Nephron progenitor cell (in vitro differentiated cells): ENCODE data around the gene MBNL2.

Source experiments
- DNase-seq: peaks from one replicate; pipeline ENCODE4 v3.0.0; 2021
- H3K27ac Mint-ChIP-seq: 2 replicates; pipeline ENCODE4 v1.8.0; 2021; ENCODE audit warnings: mild to moderate bottlenecking, moderate library complexity, mixed read lengths
- H3K27me3 Mint-ChIP-seq: 2 replicates; pipeline ENCODE4 v1.8.0; 2021; ENCODE audit warnings: mild to moderate bottlenecking, low read depth, mixed read lengths; ENCODE audit not compliant: poor library complexity
- H3K36me3 Mint-ChIP-seq: 2 replicates; pipeline ENCODE4 v1.8.0; 2021; ENCODE audit warnings: low read depth, mixed read lengths
- H3K4me1 Mint-ChIP-seq: 2 replicates; pipeline ENCODE4 v1.8.0; 2021; ENCODE audit warnings: mixed read lengths
- H3K4me3 Mint-ChIP-seq: 2 replicates; pipeline ENCODE4 v1.8.0; 2021; ENCODE audit warnings: mild to moderate bottlenecking, moderate library complexity, mixed read lengths
- H3K9me3 Mint-ChIP-seq: 2 replicates; pipeline ENCODE4 v1.8.0; 2021; ENCODE audit warnings: mild to moderate bottlenecking, moderate library complexity, mixed read lengths
- CTCF ChIP-seq: fragments of 200-600 bp; sonication (generic); IDR thresholded peaks from 2 replicates; pipeline ENCODE4 v1.5.0; 2021; ENCODE audit warnings: antibody characterized with exemption

The MBNL2 gene

GRCh38 chr13:97311956-97312355 is 89.8 kb downstream of the MBNL2 start:
- no peaks in the 10 kb centered on the region for H3K9me3 Mint-ChIP-seq
- no peak for DNase-seq
- peaks cover 18% of the 10 kb centered on the region for H3K36me3 Mint-ChIP-seq
- no peak overlapping the region for H3K4me3 Mint-ChIP-seq
- TF ChIP-seq CTCF: no peak
- no peak overlapping the region for H3K27ac Mint-ChIP-seq
- H3K27me3 Mint-ChIP-seq: peaks cover 2% of the 10 kb centered on the region
- peaks cover 21% of the 10 kb centered on the region for H3K4me1 Mint-ChIP-seq

GRCh38 chr13:97313551-97314260 is 91.6 kb downstream of the MBNL2 start:
- Mint-ChIP-seq H3K36me3 (peaks cover 16% of the 10 kb centered on the region), H3K27me3 (peaks cover 2% of the 10 kb centered on the region), H3K9me3 (no peaks in the 10 kb centered on the region), H3K27ac (no peak overlapping the region), H3K4me1 (peaks cover 3% of the 10 kb centered on the region), H3K4me3 (no peak overlapping the region)
- TF ChIP-seq CTCF: no peak
- DNase-seq: no peak

- TF ChIP-seq CTCF: no peak
- no peak for DNase-seq
- peaks cover 5% of the 10 kb centered on the region for H3K36me3 Mint-ChIP-seq
- H3K27ac Mint-ChIP-seq: no peak overlapping the region
- H3K4me1 Mint-ChIP-seq: no peaks in the 10 kb centered on the region
- H3K9me3 Mint-ChIP-seq: no peaks in the 10 kb centered on the region
- H3K27me3 Mint-ChIP-seq: no peaks in the 10 kb centered on the region
- no peak overlapping the region for H3K4me3 Mint-ChIP-seq
Observed at GRCh38 chr13:97316390-97316789, 94.3 kb downstream of the MBNL2 start.

- H3K4me1 Mint-ChIP-seq: no peaks in the 10 kb centered on the region
- TF ChIP-seq CTCF: no peak
- H3K27me3 Mint-ChIP-seq: no peaks in the 10 kb centered on the region
- peaks cover 5% of the 10 kb centered on the region for H3K36me3 Mint-ChIP-seq
- H3K4me3 Mint-ChIP-seq: no peak overlapping the region
- H3K9me3 Mint-ChIP-seq: no peaks in the 10 kb centered on the region
- H3K27ac Mint-ChIP-seq: no peak overlapping the region
- DNase-seq: no peak
Observed at GRCh38 chr13:97317933-97318332, 95.8 kb downstream of the MBNL2 start.

GRCh38 chr13:97318532-97318931 is 96.4 kb downstream of the MBNL2 start:
- Mint-ChIP-seq H3K4me3 (no peak overlapping the region), H3K27me3 (no peaks in the 10 kb centered on the region), H3K36me3 (peaks cover 5% of the 10 kb centered on the region), H3K9me3 (no peaks in the 10 kb centered on the region), H3K4me1 (no peaks in the 10 kb centered on the region), H3K27ac (no peak overlapping the region)
- TF ChIP-seq CTCF: no peak
- no peak for DNase-seq

GRCh38 chr13:97319113-97319720 is 97.1 kb downstream of the MBNL2 start:
- Mint-ChIP-seq H3K27me3 (no peaks in the 10 kb centered on the region), H3K4me3 (no peak overlapping the region), H3K27ac (no peak overlapping the region), H3K9me3 (no peaks in the 10 kb centered on the region), H3K36me3 (peaks cover 2% of the 10 kb centered on the region), H3K4me1 (no peaks in the 10 kb centered on the region)
- TF ChIP-seq CTCF: no peak
- DNase-seq: no peak
